PC-9 (cell line): ENCODE measurements around the gene RINL. TPM values are rescaled to one million over a fixed set of nuclear protein-coding genes. Genes with fewer than 3 reads are reported as not detected.
"Not testable (repeated sequence)": the region's sequence is repeated elsewhere in the genome, so short reads cannot be mapped to it uniquely, and the experiment has no call there.

Experiments used
- BruUV-seq: library from RNA; stranded (reverse); fragments of 400-500 nt; replicated peaks from 2 replicates; lab custom pipeline; 2021; lab: Mats Ljungman, UMichigan
- CTCF ChIA-PET: fragments of 300-600 bp; sonication (Branson Sonifier 250); formaldehyde crosslinking; loops from one replicate; lab custom pipeline; 2022; ENCODE audit warnings: antibody characterized with exemption; lab: Charles Lee
- POLR2A ChIA-PET: fragments of 300-600 bp; sonication (Branson Sonifier 250); formaldehyde crosslinking; loops from one replicate; lab custom pipeline; 2022; ENCODE audit warnings: antibody characterized with exemption; ENCODE audit not compliant: unreplicated experiment; lab: Charles Lee
- DNase-seq, 2 experiments: peaks; one replicate each; pipeline versions ENCODE4 v3.0.0 to v3.0.0-alpha.2; 2015 to 2022; ENCODE audit warnings: mixed read lengths in 1 of 2
- H2AFZ ChIP-seq: fragments of 200-600 bp; sonication (generic); 2 replicates; pipeline ENCODE4 v1.8.1; 2017; ENCODE audit warnings: antibody characterized with exemption
- H3F3A ChIP-seq: fragments of 200-600 bp; sonication (generic); 2 replicates; pipeline ENCODE4 v1.8.1; 2017; ENCODE audit warnings: antibody characterized with exemption, mild to moderate bottlenecking, low read depth; ENCODE audit not compliant: insufficient read depth
- H3K27ac ChIP-seq: fragments of 200-600 bp; sonication (generic); 2 replicates; pipeline ENCODE4 v1.6.1; 2016; ENCODE audit warnings: mixed run types
- H3K27me3 ChIP-seq: fragments of 200-600 bp; sonication (generic); 2 replicates; pipeline ENCODE4 v1.6.1; 2016; ENCODE audit warnings: low read depth, mixed run types; ENCODE audit not compliant: insufficient read depth
- H3K36me3 ChIP-seq: fragments of 200-600 bp; sonication (generic); 2 replicates; pipeline ENCODE4 v1.6.1; 2016; ENCODE audit warnings: low read depth, mixed run types
- H3K4me1 ChIP-seq: fragments of 200-600 bp; sonication (generic); replicated peaks from 2 replicates; pipeline ENCODE4 v1.6.1; 2016; ENCODE audit warnings: mixed run types; ENCODE audit not compliant: insufficient read depth
- H3K4me2 ChIP-seq: fragments of 200-600 bp; sonication (generic); 2 replicates; pipeline ENCODE4 v1.6.1; 2017; ENCODE audit warnings: mixed run types
- H3K4me3 ChIP-seq: fragments of 200-600 bp; sonication (generic); 2 replicates; pipeline ENCODE4 v1.6.1; 2016; ENCODE audit warnings: mixed run types
- H3K79me2 ChIP-seq: fragments of 200-600 bp; sonication (generic); 2 replicates; pipeline ENCODE4 v1.6.1; 2017; ENCODE audit warnings: low read depth, mixed run types
- H3K9me2 ChIP-seq: fragments of 200-600 bp; sonication (generic); 2 replicates; pipeline ENCODE4 v1.8.1; 2017; ENCODE audit warnings: mild to moderate bottlenecking; ENCODE audit not compliant: insufficient read depth
- H3K9me3 ChIP-seq: fragments of 200-600 bp; sonication (generic); 2 replicates; pipeline ENCODE4 v1.8.1; 2016; ENCODE audit warnings: low read depth; ENCODE audit not compliant: insufficient read depth
- H4K20me1 ChIP-seq: fragments of 200-600 bp; sonication (generic); 2 replicates; pipeline ENCODE4 v1.8.1; 2017; ENCODE audit not compliant: insufficient read depth
- EZH2 ChIP-seq: fragments of 200-600 bp; sonication (generic); IDR thresholded peaks from 2 replicates; pipeline ENCODE4 v1.8.0; 2017; ENCODE audit warnings: antibody characterized with exemption, low read depth
- intact Hi-C: fragments of 100-400 bp; cut with micrococcal nuclease; formaldehyde crosslinking; loops from one replicate; pipeline ENCODE4 v1.10.0; 2022; ENCODE audit not compliant: unreplicated experiment
- total RNA-seq: library from RNA; stranded (reverse); gene quantifications from 2 replicates; pipeline ENCODE4 v1.2.3, GENCODE V29; 2021
- TF ChIP-seq, protein P1 (sequence below): fragments of 200-600 bp; sonication (generic); conservative IDR thresholded peaks from 2 replicates; pipeline ENCODE4 v1.6.1; 2017; ENCODE audit warnings: mixed run types, antibody characterized with exemption, mild to moderate bottlenecking, moderate library complexity

The RINL gene
- total RNA-seq, 1 experiment from 2014 or later = 10.3 TPM

DNA sequence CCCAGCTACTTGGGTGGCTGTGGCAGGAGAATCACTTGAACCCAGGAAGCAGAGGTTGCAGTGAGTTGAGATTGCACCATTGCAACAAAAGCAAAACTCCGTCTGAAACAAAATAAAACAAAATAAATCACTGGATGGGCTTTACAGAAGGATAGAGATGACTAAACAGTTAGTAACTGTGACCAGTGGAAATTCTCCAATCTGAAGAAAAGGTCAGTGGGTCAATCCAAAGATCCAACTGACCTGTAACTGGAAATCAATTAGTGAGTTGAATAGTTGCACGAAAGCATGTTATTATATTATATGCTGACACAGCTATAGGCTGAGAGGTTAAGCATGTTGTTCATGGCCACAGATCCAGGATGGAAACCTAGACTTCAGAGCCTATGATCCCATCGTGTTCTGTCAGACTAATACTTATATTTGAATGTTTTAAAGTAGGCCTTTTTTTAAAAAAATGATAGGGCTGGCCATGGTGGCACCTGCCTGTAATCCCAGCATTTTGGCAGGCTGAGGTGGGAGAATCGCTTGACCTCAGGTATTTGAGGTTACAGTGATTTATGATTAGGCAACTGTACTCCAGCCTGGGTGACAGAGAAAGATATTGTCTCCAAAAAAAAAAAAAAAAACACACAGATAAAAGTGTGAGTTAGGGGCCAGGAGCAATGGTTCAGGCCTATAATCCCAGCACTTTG lies 47.9 kb downstream of the RINL start:
- peak overlapping the region; percentile 60; the same call in 1 of the 2 replicates for H3K4me3 ChIP-seq
- no peaks in the 10 kb centered on the region for H3K9me3 ChIP-seq
- no peak overlapping the region for H2AFZ ChIP-seq
- BruUV-seq = no TSS peak
- H3K79me2 ChIP-seq = peaks cover 13% of the 10 kb centered on the region; the same call in 1 of the 2 replicates
- peak overlapping the region; percentile 78 for H3K4me2 ChIP-seq
- peaks cover under 1% of the 10 kb centered on the region; the same call in 1 of the 2 replicates for H3K36me3 ChIP-seq
- peak in 1 of 2 experiments; percentile 43 for DNase-seq
- no peaks in the 10 kb centered on the region for H3K27me3 ChIP-seq
- H4K20me1 ChIP-seq = no peaks in the 10 kb centered on the region
- ChIA-PET POLR2A (no interaction called here), CTCF (interaction anchor here (0.5 to 0.6 kb wide), 2 partner anchors 93 to 137 kb away, joined by 3 to 7 read pairs; no protein-coding TSS in a partner anchor)
- intact Hi-C loops = loop anchor here (2.0 to 10.0 kb wide), 6 partner anchors 21 to 425 kb away; partner anchors contain the start of genes FAM98C, FBXO27, MRPS12 and SARS2
- TF ChIP-seq, protein P1, sequence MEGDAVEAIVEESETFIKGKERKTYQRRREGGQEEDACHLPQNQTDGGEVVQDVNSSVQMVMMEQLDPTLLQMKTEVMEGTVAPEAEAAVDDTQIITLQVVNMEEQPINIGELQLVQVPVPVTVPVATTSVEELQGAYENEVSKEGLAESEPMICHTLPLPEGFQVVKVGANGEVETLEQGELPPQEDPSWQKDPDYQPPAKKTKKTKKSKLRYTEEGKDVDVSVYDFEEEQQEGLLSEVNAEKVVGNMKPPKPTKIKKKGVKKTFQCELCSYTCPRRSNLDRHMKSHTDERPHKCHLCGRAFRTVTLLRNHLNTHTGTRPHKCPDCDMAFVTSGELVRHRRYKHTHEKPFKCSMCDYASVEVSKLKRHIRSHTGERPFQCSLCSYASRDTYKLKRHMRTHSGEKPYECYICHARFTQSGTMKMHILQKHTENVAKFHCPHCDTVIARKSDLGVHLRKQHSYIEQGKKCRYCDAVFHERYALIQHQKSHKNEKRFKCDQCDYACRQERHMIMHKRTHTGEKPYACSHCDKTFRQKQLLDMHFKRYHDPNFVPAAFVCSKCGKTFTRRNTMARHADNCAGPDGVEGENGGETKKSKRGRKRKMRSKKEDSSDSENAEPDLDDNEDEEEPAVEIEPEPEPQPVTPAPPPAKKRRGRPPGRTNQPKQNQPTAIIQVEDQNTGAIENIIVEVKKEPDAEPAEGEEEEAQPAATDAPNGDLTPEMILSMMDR = no peak
- TF ChIP-seq EZH2 = no peak
- H3K4me1 ChIP-seq = peaks cover 58% of the 10 kb centered on the region
- peak overlapping the region; percentile 98 for H3K27ac ChIP-seq
- no peaks in the 10 kb centered on the region for H3K9me2 ChIP-seq
- peaks cover 50% of the 10 kb centered on the region for H3F3A ChIP-seq

DNA sequence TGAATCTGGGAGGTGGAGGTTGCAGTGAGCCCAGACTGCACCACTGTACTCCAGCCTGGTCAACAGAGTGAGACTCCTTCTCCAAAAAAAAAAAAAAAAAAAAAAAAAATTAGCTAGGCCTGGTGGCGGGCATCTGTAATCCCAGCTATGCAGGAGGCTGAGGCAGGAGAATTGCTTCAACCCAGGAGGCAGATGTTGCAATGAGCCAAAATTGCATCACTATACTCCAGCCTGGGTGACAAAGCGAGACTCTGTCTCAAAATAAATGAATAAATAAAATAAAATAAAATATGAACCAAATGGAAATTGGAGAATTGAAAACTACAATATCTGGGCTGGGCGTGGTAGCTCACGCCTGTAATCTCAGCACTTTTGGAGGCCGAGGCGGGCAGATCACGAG lies 48.9 kb downstream of the RINL start:
- peak in 1 of 2 experiments; percentile 65 for DNase-seq
- peaks cover 44% of the 10 kb centered on the region for H3F3A ChIP-seq
- H3K9me3 ChIP-seq, H3K27me3 ChIP-seq, H4K20me1 ChIP-seq, H2AFZ ChIP-seq, H3K36me3 ChIP-seq, H3K9me2 ChIP-seq, BruUV-seq, intact Hi-C loops: not testable (repeated sequence)
- ChIA-PET POLR2A (interaction anchor here (0.6 kb wide), 1 partner anchor 255 kb away, joined by 9 read pairs; no protein-coding TSS in a partner anchor), CTCF (interaction anchor here (0.6 kb wide), 2 partner anchors 42 to 55 kb away, joined by 3 to 6 read pairs; no protein-coding TSS in a partner anchor)
- H3K4me2 ChIP-seq = peak overlapping the region; percentile 78
- H3K4me1 ChIP-seq = peaks cover 50% of the 10 kb centered on the region
- H3K27ac ChIP-seq = peak overlapping the region; percentile 98
- H3K79me2 ChIP-seq = peaks cover 13% of the 10 kb centered on the region; the same call in 1 of the 2 replicates
- peak overlapping the region; percentile 60; the same call in 1 of the 2 replicates for H3K4me3 ChIP-seq

DNA sequence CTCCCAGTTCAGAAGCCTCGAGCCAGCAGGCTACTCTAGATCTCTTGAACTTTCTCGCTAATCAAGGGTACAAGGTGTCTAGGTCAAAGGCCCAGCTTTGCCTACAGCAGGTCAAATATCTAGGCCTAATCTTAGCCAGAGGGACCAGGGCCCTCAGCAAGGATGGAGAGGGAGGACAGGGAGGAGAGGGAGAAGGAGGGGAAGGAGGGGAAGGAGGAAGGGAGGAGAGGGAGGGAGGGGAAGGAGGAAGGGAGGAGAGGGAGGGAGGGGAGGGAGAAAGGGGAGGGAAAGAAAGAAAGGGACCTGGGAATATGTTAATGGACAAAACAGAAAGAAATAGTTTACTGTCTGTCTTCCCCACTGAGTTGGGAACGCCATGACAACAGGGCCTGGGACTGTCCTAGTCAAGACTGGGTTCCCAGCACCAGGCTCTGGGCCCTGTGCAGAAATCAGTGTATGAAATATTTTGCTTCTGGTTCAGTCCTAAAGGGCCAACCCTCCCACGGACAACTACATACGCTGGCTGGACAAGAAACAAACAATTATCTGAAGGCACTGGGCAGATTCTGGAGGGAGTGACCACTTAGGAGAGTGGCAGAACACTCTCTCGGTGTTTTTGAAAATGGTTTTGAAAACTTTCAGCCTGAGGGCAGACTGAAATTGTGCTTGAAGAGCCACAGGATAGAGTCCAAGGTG lies 51.1 kb downstream of the RINL start:
- peaks cover 31% of the 10 kb centered on the region for H3K4me1 ChIP-seq
- H2AFZ ChIP-seq = no peak overlapping the region
- H3K4me2 ChIP-seq = no peak overlapping the region
- peaks cover 29% of the 10 kb centered on the region for H3F3A ChIP-seq
- no peak for TF ChIP-seq EZH2
- TF ChIP-seq, protein P1 = no peak
- intact Hi-C loops = no loop called here
- H4K20me1 ChIP-seq = no peaks in the 10 kb centered on the region
- no TSS peak for BruUV-seq
- CTCF ChIA-PET = no interaction called here
- H3K4me3 ChIP-seq = no peak overlapping the region
- peaks cover 3% of the 10 kb centered on the region for H3K36me3 ChIP-seq
- H3K27me3 ChIP-seq = no peaks in the 10 kb centered on the region
- no peaks in the 10 kb centered on the region for H3K9me3 ChIP-seq
- no peak for DNase-seq
- H3K27ac ChIP-seq = no peak overlapping the region
- POLR2A ChIA-PET = no interaction called here
- no peaks in the 10 kb centered on the region for H3K9me2 ChIP-seq
- H3K79me2 ChIP-seq = peaks cover 13% of the 10 kb centered on the region; the same call in 1 of the 2 replicates

DNA sequence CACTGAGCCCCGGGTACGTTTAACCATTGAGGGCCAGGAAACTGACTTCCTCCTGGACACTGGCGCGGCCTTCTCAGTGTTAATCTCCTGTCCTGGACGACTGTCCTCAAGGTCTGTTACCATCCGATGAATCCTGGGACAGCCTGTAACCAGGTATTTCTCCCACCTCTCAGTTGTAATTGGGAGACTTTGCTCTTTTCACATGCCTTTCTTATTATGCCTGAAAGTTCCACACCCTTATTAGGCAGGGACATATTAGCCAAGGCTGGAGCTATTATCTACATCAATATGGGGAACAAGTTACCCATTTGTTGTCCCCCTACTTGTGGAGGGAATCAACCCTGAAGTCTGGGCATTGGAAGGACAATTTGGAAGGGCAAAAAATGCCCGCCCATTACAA lies 52.1 kb downstream of the RINL start:
- H3K36me3 ChIP-seq, intact Hi-C loops, H3K4me2 ChIP-seq, H3K27ac ChIP-seq, DNase-seq, H3K27me3 ChIP-seq, H4K20me1 ChIP-seq, H2AFZ ChIP-seq, H3K4me3 ChIP-seq, CTCF ChIA-PET, BruUV-seq, H3K9me2 ChIP-seq, H3K9me3 ChIP-seq: not testable (repeated sequence)
- Histone ChIP-seq H3F3A (peaks cover 21% of the 10 kb centered on the region), H3K4me1 (peaks cover 28% of the 10 kb centered on the region), H3K79me2 (peaks cover 13% of the 10 kb centered on the region; the same call in 1 of the 2 replicates)
- POLR2A ChIA-PET = interaction anchor here (0.6 kb wide), 1 partner anchor 257 kb away, joined by 7 read pairs; no protein-coding TSS in a partner anchor

DNA sequence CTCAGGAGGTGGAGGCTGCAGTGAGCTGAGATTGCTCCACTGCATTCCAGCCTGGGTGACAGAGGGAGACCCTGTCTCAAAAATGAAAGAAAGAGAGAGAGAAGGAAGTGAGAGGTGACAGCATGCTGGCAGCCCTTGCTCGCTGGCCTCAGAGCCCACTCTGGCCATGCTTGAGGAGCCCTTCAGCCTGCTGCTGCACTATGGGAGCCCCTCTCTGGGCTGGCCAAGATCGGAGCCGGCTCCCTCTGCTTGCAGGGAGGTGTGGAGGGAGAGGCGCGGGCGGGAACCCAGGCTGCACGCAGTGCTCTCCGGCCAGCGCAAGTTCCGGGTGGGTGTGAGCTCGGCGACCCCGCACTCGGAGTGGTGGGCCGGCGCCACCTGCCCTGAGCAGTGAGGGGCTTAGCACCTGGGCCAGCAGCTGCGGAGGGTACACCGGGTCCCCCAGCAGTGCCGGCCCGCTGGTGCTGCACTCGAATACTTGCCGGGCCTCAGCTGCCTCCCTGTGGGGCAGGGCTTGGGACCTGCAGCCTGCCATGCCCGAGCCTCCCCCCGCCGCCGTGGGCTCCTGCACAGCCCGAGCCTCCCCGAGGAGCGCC lies 56.7 kb downstream of the RINL start:
- H3K36me3 ChIP-seq, H3K4me2 ChIP-seq, intact Hi-C loops, H2AFZ ChIP-seq, H3F3A ChIP-seq, H3K4me3 ChIP-seq, H3K9me3 ChIP-seq, H3K79me2 ChIP-seq, H3K9me2 ChIP-seq, DNase-seq, BruUV-seq, H3K4me1 ChIP-seq, H3K27me3 ChIP-seq, H4K20me1 ChIP-seq, H3K27ac ChIP-seq: not testable (repeated sequence)
- CTCF ChIA-PET = interaction anchor here (0.6 kb wide), 1 partner anchor 117 kb away, joined by 3 read pairs; no protein-coding TSS in a partner anchor
- POLR2A ChIA-PET = interaction anchor here (0.7 kb wide), 1 partner anchor 524 kb away, joined by 6 read pairs; no protein-coding TSS in a partner anchor
